IMR-90 (cell line): ENCODE data around the gene RALGAPA1. TPM values are rescaled to one million over a fixed set of nuclear protein-coding genes. Genes with fewer than 3 reads are reported as not detected.

Experiments used
- ATAC-seq: fragments of 200-7000 bp; cut with Tn5 transposase; 2 replicates; pipeline ENCODE4 v1.9.1; 2020; ENCODE audit warnings: low read depth, mild to moderate bottlenecking, moderate library complexity
- BruUV-seq: library from RNA; stranded (reverse); fragments of 400-500 nt; replicated peaks from 2 replicates; lab custom pipeline; 2021; lab: Mats Ljungman, UMichigan
- CTCF ChIA-PET: fragments of 300-600 bp; formaldehyde crosslinking; extraction: SDS; loops from one replicate; lab custom pipeline; 2021; ENCODE audit warnings: antibody characterized with exemption; lab: Yijun Ruan, JAX
- POLR2A ChIA-PET: fragments of 300-600 bp; sonication (Branson Sonifier 250); formaldehyde crosslinking; loops from one replicate; lab custom pipeline; 2022; ENCODE audit warnings: antibody characterized with exemption; ENCODE audit not compliant: unreplicated experiment; lab: Charles Lee
- DNase-seq: peaks from one replicate; pipeline ENCODE4 v3.0.0; 2013
- H2AFZ ChIP-seq: replicated peaks from 2 replicates; pipeline ENCODE3; 2013; ENCODE audit warnings: low read length, mild to moderate bottlenecking; ENCODE audit not compliant: poor library complexity
- H2AK5ac ChIP-seq: 2 replicates; pipeline ENCODE4 v1.6.1; 2013; ENCODE audit warnings: low read depth, low read length, inconsistent platforms
- H2AK9ac ChIP-seq: replicated peaks from 2 replicates; pipeline ENCODE3; 2013; ENCODE audit warnings: mild to moderate bottlenecking, low read depth, low read length, moderate library complexity; ENCODE audit not compliant: poor library complexity
- H2BK120ac ChIP-seq: 2 replicates; pipeline ENCODE4 v1.6.1; 2013; ENCODE audit warnings: low read depth, low read length, inconsistent platforms
- H2BK15ac ChIP-seq: 3 replicates; pipeline ENCODE4 v1.6.1; 2013; ENCODE audit warnings: low read depth, low read length, inconsistent platforms
- H2BK20ac ChIP-seq: 2 replicates; pipeline ENCODE4 v1.6.1; 2013; ENCODE audit warnings: low read depth, mild to moderate bottlenecking, inconsistent platforms, low read length, moderate library complexity
- H2BK5ac ChIP-seq: 2 replicates; pipeline ENCODE4 v1.6.1; 2013; ENCODE audit warnings: mild to moderate bottlenecking, low read depth, low read length, inconsistent platforms; ENCODE audit not compliant: poor library complexity, severe bottlenecking
- H3K14ac ChIP-seq: replicated peaks from 2 replicates; pipeline ENCODE4 v1.6.1; 2013; ENCODE audit warnings: low read depth, low read length, inconsistent platforms
- H3K18ac ChIP-seq: 2 replicates; pipeline ENCODE4 v1.6.1; 2013; ENCODE audit warnings: low read depth, low read length, control low read depth
- H3K23ac ChIP-seq: 2 replicates; pipeline ENCODE4 v1.6.1; 2013; ENCODE audit warnings: low read depth, low read length, inconsistent platforms
- H3K27ac ChIP-seq: 2 replicates; pipeline ENCODE4 v1.5.1; 2013; ENCODE audit warnings: mild to moderate bottlenecking, control low read depth, low read length; ENCODE audit not compliant: insufficient read depth
- H3K27me3 ChIP-seq: 2 replicates; pipeline ENCODE4 v1.6.1; 2013; ENCODE audit warnings: low read length; ENCODE audit not compliant: control insufficient read depth, insufficient read depth
- H3K36me3 ChIP-seq: 2 replicates; pipeline ENCODE4 v1.6.1; 2013; ENCODE audit warnings: low read length, mixed read lengths; ENCODE audit not compliant: control insufficient read depth, insufficient read depth
- H3K4ac ChIP-seq: 2 replicates; pipeline ENCODE4 v1.6.1; 2013; ENCODE audit warnings: low read depth, low read length, inconsistent platforms
- H3K4me1 ChIP-seq: 2 replicates; pipeline ENCODE4 v1.6.1; 2013; ENCODE audit warnings: low read length, mixed read lengths; ENCODE audit not compliant: control insufficient read depth, insufficient read depth
- H3K4me2 ChIP-seq: 2 replicates; pipeline ENCODE4 v1.6.1; 2013; ENCODE audit warnings: low read depth, mild to moderate bottlenecking, control low read depth, low read length, moderate library complexity
- H3K4me3 ChIP-seq: 2 replicates; pipeline ENCODE4 v1.5.1; 2013; ENCODE audit warnings: low read depth, mild to moderate bottlenecking, control low read depth, low read length, moderate library complexity; ENCODE audit not compliant: insufficient read depth
- H3K56ac ChIP-seq: 2 replicates; pipeline ENCODE4 v1.6.1; 2013; ENCODE audit warnings: low read length, inconsistent platforms; ENCODE audit not compliant: insufficient read depth; ENCODE audit errors: extremely low read depth
- H3K79me1 ChIP-seq, 2 experiments: 2 replicates each; pipeline ENCODE4 v1.6.1; 2013; ENCODE audit warnings: low read length in 2 of 2, inconsistent platforms in 1 of 2, low read depth in 1 of 2
- H3K9ac ChIP-seq: 2 replicates; pipeline ENCODE4 v1.6.1; 2013; ENCODE audit warnings: low read depth, low read length, control low read depth
- H3K9me1 ChIP-seq: 2 replicates; pipeline ENCODE4 v1.6.1; 2013; ENCODE audit warnings: low read length, inconsistent platforms; ENCODE audit not compliant: insufficient read depth
- H3K9me3 ChIP-seq: 2 replicates; pipeline ENCODE4 v1.6.1; 2013; ENCODE audit warnings: low read length; ENCODE audit not compliant: control insufficient read depth, insufficient read depth
- H4K20me1 ChIP-seq: 2 replicates; pipeline ENCODE4 v1.6.1; 2013; ENCODE audit warnings: low read length, inconsistent platforms; ENCODE audit not compliant: insufficient read depth
- H4K5ac ChIP-seq: 2 replicates; pipeline ENCODE4 v1.6.1; 2013; ENCODE audit warnings: mild to moderate bottlenecking, low read depth, low read length, control low read depth
- H4K8ac ChIP-seq, 2 experiments: 2 replicates each; pipeline ENCODE4 v1.6.1; 2013; ENCODE audit warnings: low read depth in 2 of 2, low read length in 2 of 2, control low read depth in 1 of 2, inconsistent platforms in 1 of 2
- H4K91ac ChIP-seq: 2 replicates; pipeline ENCODE4 v1.6.1; 2013; ENCODE audit warnings: low read depth, low read length, inconsistent platforms; ENCODE audit not compliant: insufficient read depth
- BHLHE40 ChIP-seq: fragments of 150-350 bp; IDR thresholded peaks from 2 replicates; pipeline ENCODE4 v1.6.1; 2016; ENCODE audit warnings: mild to moderate bottlenecking, low read depth, low read length
- CEBPB ChIP-seq: IDR thresholded peaks from 2 replicates; pipeline ENCODE4 v1.6.1; 2012; ENCODE audit warnings: low read depth, low read length, improper control_type of control experiment
- CHD1 ChIP-seq: IDR thresholded peaks from 2 replicates; pipeline ENCODE4 v1.6.1; 2012; ENCODE audit warnings: low read depth, low read length, improper control_type of control experiment
- ELK1 ChIP-seq: fragments of 150-350 bp; IDR thresholded peaks from 2 replicates; pipeline ENCODE4 v1.6.1; 2016; ENCODE audit warnings: low read depth, mild to moderate bottlenecking, low read length, moderate library complexity, borderline replicate concordance
- MXI1 ChIP-seq: IDR thresholded peaks from 2 replicates; pipeline ENCODE4 v1.6.1; 2012; ENCODE audit warnings: low read depth, mild to moderate bottlenecking, low read length, moderate library complexity, borderline replicate concordance
- POLR2A ChIP-seq: IDR thresholded peaks from 2 replicates; pipeline ENCODE4 v1.6.1; 2012; ENCODE audit warnings: mild to moderate bottlenecking, low read depth, low read length
- RAD21 ChIP-seq: IDR thresholded peaks from 2 replicates; pipeline ENCODE4 v1.6.1; 2012; ENCODE audit warnings: low read length, improper control_type of control experiment
- RCOR1 ChIP-seq: IDR thresholded peaks from 2 replicates; pipeline ENCODE4 v1.6.1; 2012; ENCODE audit warnings: mild to moderate bottlenecking, low read length, improper control_type of control experiment; ENCODE audit not compliant: insufficient replicate concordance
- RFX5 ChIP-seq: IDR thresholded peaks from 2 replicates; pipeline ENCODE4 v1.8.0; 2012; ENCODE audit warnings: low read depth, mild to moderate bottlenecking, low read length, moderate library complexity
- WGBS, 2 experiments: methylation state at CpG; one replicate each; pipeline versions ENCODE4 v1.1.5 to v1.1.7; 2013; ENCODE audit warnings: missing lambda C conversion rate in 2 of 2; ENCODE audit not compliant: insufficient read length in 1 of 2; ENCODE audit errors: extremely low coverage in 2 of 2; 5-methylcytosine and 5-hydroxymethylcytosine counted together
- dilution Hi-C: fragments of 300-500 bp; cut with HindIII; formaldehyde crosslinking; loops from one replicate; pipeline ENCODE4 v1.14.3; 2018; ENCODE audit warnings: low sequenced_read_pairs; ENCODE audit not compliant: unreplicated experiment
- in situ Hi-C: fragments of 300-500 bp; cut with MboI; formaldehyde crosslinking; loops from 3 replicates; pipeline ENCODE4 v1.14.3; 2019; ENCODE audit warnings: low sequenced_read_pairs, inconsistent platforms, mixed read lengths
- intact Hi-C: fragments of 100-400 bp; cut with micrococcal nuclease; formaldehyde crosslinking; loops from 2 replicates; pipeline ENCODE4 v1.10.0; 2022
- polyA plus RNA-seq, 3 experiments: library from polyadenylated mRNA; depleted of rRNA; stranded (reverse); fragments of >200 nt; gene quantifications; 2 replicates each; pipeline ENCODE4 v1.2.3, GENCODE V29; 2012; ENCODE audit warnings: low replicate concordance in 1 of 3
- total RNA-seq: library from RNA; depleted of rRNA; stranded (reverse); fragments of >200 nt; gene quantifications from 2 replicates; pipeline ENCODE4 v1.2.3, GENCODE V29; 2012

RALGAPA1 gene
- total and polyA plus RNA-seq, 2 of the 4 experiments (the other 2 are of a cell fraction), result 5.1 to 25.6 TPM

- H3K23ac ChIP-seq, result no peak overlapping the region
- H2AK9ac ChIP-seq, result no peak overlapping the region
- no peak overlapping the region for H3K9ac ChIP-seq
- no TSS peak for BruUV-seq
- CTCF ChIA-PET, result interaction anchor here (0.5 kb wide), 1 partner anchor 872 kb away, joined by 6 read pairs; no protein-coding TSS in a partner anchor
- H3K79me1 ChIP-seq, result no peaks in the 10 kb centered on the region; a peak in 1 of 4 replicates
- no peak overlapping the region for H3K4me3 ChIP-seq
- no peak overlapping the region for H3K27ac ChIP-seq
- POLR2A ChIA-PET, result no interaction called here
- no peak for TF ChIP-seq ELK1
- no peak for TF ChIP-seq RAD21
- TF ChIP-seq CEBPB, result no peak
- no peak for TF ChIP-seq BHLHE40
- no peak for TF ChIP-seq RFX5
- no peak for TF ChIP-seq MXI1
- TF ChIP-seq POLR2A, result no peak
- TF ChIP-seq RCOR1, result no peak
- no peak for TF ChIP-seq CHD1
- H4K5ac ChIP-seq, result no peak overlapping the region
- ATAC-seq, result no peak; the same call in 1 of the 2 replicates
- H4K91ac ChIP-seq, result no peak overlapping the region
- intact Hi-C loops, result no loop called here
- H3K4me1 ChIP-seq, result no peaks in the 10 kb centered on the region
- no peak overlapping the region for H4K8ac ChIP-seq
- DNase-seq, result peak; percentile 7
- no peaks in the 10 kb centered on the region for H4K20me1 ChIP-seq
- H2BK20ac ChIP-seq, result no peak overlapping the region
- H2AK5ac ChIP-seq, result no peak overlapping the region
- H2BK5ac ChIP-seq, result no peak overlapping the region
- dilution Hi-C loops, result loop anchor here (25.0 kb wide), 1 partner anchor 258 kb away; no protein-coding TSS in a partner anchor
- H3K14ac ChIP-seq, result no peak overlapping the region
- no peak overlapping the region for H3K4me2 ChIP-seq
- no peak overlapping the region for H3K56ac ChIP-seq
- WGBS, 2 experiments, result no CpG with 5 or more reads among the region's 1 CpG
- no peaks in the 10 kb centered on the region for H3K36me3 ChIP-seq
- no peak overlapping the region for H2BK15ac ChIP-seq
- H3K4ac ChIP-seq, result no peak overlapping the region
- no peaks in the 10 kb centered on the region for H3K27me3 ChIP-seq
- no peak overlapping the region for H3K18ac ChIP-seq
- no peak overlapping the region for H2AFZ ChIP-seq
- no peak overlapping the region for H2BK120ac ChIP-seq
- no peaks in the 10 kb centered on the region for H3K9me1 ChIP-seq
- in situ Hi-C loops, result no loop called here
- H3K9me3 ChIP-seq, result no peaks in the 10 kb centered on the region
These were observed 113.4 kb downstream of the RALGAPA1 start for GRCh38 chr14:35695647-35696046.
